Body of pancreas (tissue), 4 donors: Measurements from ENCODE around the gene NGLY1.

Source experiments
- CTCF ChIP-seq, 7 experiments: fragments of 450-650 bp in 4 of 7; fragments of 200-600 bp in 3 of 7; sonication (generic) in 3 of 7; IDR thresholded peaks; one replicate each; pipeline ENCODE4 v1.5.1; 2016 to 2019; ENCODE audit warnings: antibody characterized with exemption in 7 of 7
- POLR2A ChIP-seq, 3 donors: fragments of 450-650 bp; IDR thresholded peaks; one replicate each; pipeline ENCODE4 v1.6.1; 2016; ENCODE audit warnings: antibody characterized with exemption in 3 of 3, mild to moderate bottlenecking in 2 of 3

GRCh38 chr3:25690768-25691533, 92.3 kb downstream of the NGLY1 start:
- TF ChIP-seq CTCF (IDR thresholded peaks at IDR 0.05) (no peak), POLR2A (IDR thresholded peaks at IDR 0.05) (no peak)
